HL-60 (cell line): ENCODE results near the gene FLYWCH1.

Experiments
- DNase-seq, 2 experiments: peaks; one replicate each; pipeline ENCODE4 v3.0.0-alpha.2; 2010 to 2020; ENCODE audit warnings: low read depth in 1 of 2, low spot score in 1 of 2
- H3K27ac ChIP-seq: fragments of 250-450 bp; sonication (Bioruptor Pico); replicated peaks from 2 replicates; pipeline ENCODE4 v1.5.1; 2020; ENCODE audit warnings: mild to moderate bottlenecking, moderate library complexity
- H3K27me3 ChIP-seq: fragments of 250-450 bp; sonication (Bioruptor Pico); 2 replicates; pipeline ENCODE4 v1.5.1; 2021; ENCODE audit warnings: mild to moderate bottlenecking, moderate library complexity; ENCODE audit not compliant: insufficient read depth, poor library complexity, severe bottlenecking
- H3K4me3 ChIP-seq: replicated peaks from 2 replicates; pipeline ENCODE4 v1.5.1; 2011; ENCODE audit warnings: mild to moderate bottlenecking, control low read depth, low read length; ENCODE audit not compliant: insufficient read depth
- CTCF ChIP-seq: IDR thresholded peaks from one replicate; pipeline ENCODE4 v1.5.1; 2011; ENCODE audit warnings: low read length, control low read depth, inconsistent platforms; ENCODE audit not compliant: insufficient read depth
- GABPA ChIP-seq: IDR thresholded peaks from 2 replicates; pipeline ENCODE4 v1.6.1; 2012; ENCODE audit warnings: low read depth
- POLR2AphosphoS5 ChIP-seq: IDR thresholded peaks from 2 replicates; pipeline ENCODE4 v1.6.1; 2012; ENCODE audit warnings: low read depth
- REST ChIP-seq: IDR thresholded peaks from 2 replicates; pipeline ENCODE4 v1.6.1; 2012; ENCODE audit warnings: low read depth; ENCODE audit not compliant: insufficient replicate concordance
- SPI1 ChIP-seq: IDR thresholded peaks from 2 replicates; pipeline ENCODE4 v1.6.1; 2012; ENCODE audit warnings: low read depth, mild to moderate bottlenecking, borderline replicate concordance

Gene FLYWCH1

GRCh38 chr16:2950353-2950724 lies 38.6 kb downstream of the FLYWCH1 start:
- TF ChIP-seq CTCF, result no peak
- no peak for TF ChIP-seq POLR2AphosphoS5
- TF ChIP-seq REST, result no peak
- no peak for TF ChIP-seq SPI1
- TF ChIP-seq GABPA, result no peak
- no peak for DNase-seq
- no peak overlapping the region for H3K27ac ChIP-seq
- H3K27me3 ChIP-seq, result no peaks in the 10 kb centered on the region
- H3K4me3 ChIP-seq, result no peak overlapping the region

- TF ChIP-seq GABPA, result no peak
- TF ChIP-seq POLR2AphosphoS5, result no peak
- no peak for TF ChIP-seq REST
- no peak for TF ChIP-seq SPI1
- no peak for TF ChIP-seq CTCF
- Histone ChIP-seq H3K27me3 (no peaks in the 10 kb centered on the region), H3K4me3 (no peak overlapping the region), H3K27ac (no peak overlapping the region)
- no peak for DNase-seq
Observed at GRCh38 chr16:2950773-2951172, 39.0 kb downstream of the FLYWCH1 start.

GRCh38 chr16:2952679-2953078 lies 40.9 kb downstream of the FLYWCH1 start:
- Histone ChIP-seq H3K4me3 (no peak overlapping the region), H3K27me3 (no peaks in the 10 kb centered on the region), H3K27ac (no peak overlapping the region)
- TF ChIP-seq REST, result no peak
- TF ChIP-seq CTCF, result no peak
- TF ChIP-seq SPI1, result no peak
- TF ChIP-seq GABPA, result no peak
- no peak for TF ChIP-seq POLR2AphosphoS5
- no peak for DNase-seq
